ENCODE results near the gene PIK3C3.

PIK3C3 gene

GRCh38 chr18:42052122-42052708, 97.2 kb downstream of the PIK3C3 start:
- DNase-seq (ENCODE audit: low read depth): no peak

GRCh38 chr18:42053188-42053781, 98.3 kb downstream of the PIK3C3 start:
- peak; percentile 14 for DNase-seq (ENCODE audit: low read depth)
- no peak overlapping the region for H3K4me3 ChIP-seq (ENCODE audit: low read depth, low read length)

More at GRCh38 chr18:42052122-42052708, 97.2 kb downstream of the PIK3C3 start:
- H3K4me3 ChIP-seq (ENCODE audit: low read depth, low read length): no peak overlapping the region

- DNase-seq (ENCODE audit: low read depth): no peak
- H3K4me3 ChIP-seq (ENCODE audit: low read depth, low read length): no peak overlapping the region
These were observed 109.1 kb downstream of the PIK3C3 start for GRCh38 chr18:42064109-42064508.

- DNase-seq (ENCODE audit: low read depth): no peak
- no peak overlapping the region for H3K4me3 ChIP-seq (ENCODE audit: low read depth, low read length)
These were observed 112.5 kb downstream of the PIK3C3 start for GRCh38 chr18:42067518-42067917.

GRCh38 chr18:42068030-42068429, 113.0 kb downstream of the PIK3C3 start:
- no peak for DNase-seq (ENCODE audit: low read depth)
- no peak overlapping the region for H3K4me3 ChIP-seq (ENCODE audit: low read depth, low read length)

GRCh38 chr18:42069036-42069435, 114.0 kb downstream of the PIK3C3 start:
- no peak overlapping the region for H3K4me3 ChIP-seq (ENCODE audit: low read depth, low read length)
- DNase-seq (ENCODE audit: low read depth): no peak

- no peak overlapping the region for H3K4me3 ChIP-seq (ENCODE audit: low read depth, low read length)
- no peak for DNase-seq (ENCODE audit: low read depth)
These were observed 117.4 kb downstream of the PIK3C3 start for GRCh38 chr18:42072407-42072806.

- no peak overlapping the region for H3K4me3 ChIP-seq (ENCODE audit: low read depth, low read length)
- DNase-seq (ENCODE audit: low read depth): no peak
These were observed 119.7 kb downstream of the PIK3C3 start for GRCh38 chr18:42074704-42075103.

GRCh38 chr18:42078711-42079110, 123.7 kb downstream of the PIK3C3 start:
- no peak overlapping the region for H3K4me3 ChIP-seq (ENCODE audit: low read depth, low read length)
- peak; percentile 7 for DNase-seq (ENCODE audit: low read depth)

GRCh38 chr18:42080340-42080739, 125.3 kb downstream of the PIK3C3 start:
- no peak overlapping the region for H3K4me3 ChIP-seq (ENCODE audit: low read depth, low read length)
- no peak for DNase-seq (ENCODE audit: low read depth)

- DNase-seq (ENCODE audit: low read depth): no peak
- no peak overlapping the region for H3K4me3 ChIP-seq (ENCODE audit: low read depth, low read length)
These were observed 127.6 kb downstream of the PIK3C3 start for GRCh38 chr18:42082415-42083234.

- no peak for DNase-seq (ENCODE audit: low read depth)
These were observed 131.3 kb downstream of the PIK3C3 start for GRCh38 chr18:42086288-42086687.

GRCh38 chr18:42087235-42087634, 132.2 kb downstream of the PIK3C3 start:
- DNase-seq (ENCODE audit: low read depth): no peak
- no peak overlapping the region for H3K4me3 ChIP-seq (ENCODE audit: low read depth, low read length)

More at GRCh38 chr18:42086288-42086687, 131.3 kb downstream of the PIK3C3 start:
- no peak overlapping the region for H3K4me3 ChIP-seq (ENCODE audit: low read depth, low read length)

- no peak overlapping the region for H3K4me3 ChIP-seq (ENCODE audit: low read depth, low read length)
- no peak for DNase-seq (ENCODE audit: low read depth)
These were observed 132.8 kb downstream of the PIK3C3 start for GRCh38 chr18:42087876-42088275.

- DNase-seq (ENCODE audit: low read depth): no peak
- no peak overlapping the region for H3K4me3 ChIP-seq (ENCODE audit: low read depth, low read length)
These were observed 137.8 kb downstream of the PIK3C3 start for GRCh38 chr18:42092848-42093247.

- H3K4me3 ChIP-seq (ENCODE audit: low read depth, low read length): no peak overlapping the region
- no peak for DNase-seq (ENCODE audit: low read depth)
These were observed 139.8 kb downstream of the PIK3C3 start for GRCh38 chr18:42094875-42095274.

- DNase-seq (ENCODE audit: low read depth): no peak
These were observed 140.8 kb downstream of the PIK3C3 start for GRCh38 chr18:42095732-42096377.

GRCh38 chr18:42100248-42100647, 145.2 kb downstream of the PIK3C3 start:
- no peak overlapping the region for H3K4me3 ChIP-seq (ENCODE audit: low read depth, low read length)
- no peak for DNase-seq (ENCODE audit: low read depth)

More at GRCh38 chr18:42095732-42096377, 140.8 kb downstream of the PIK3C3 start:
- H3K4me3 ChIP-seq (ENCODE audit: low read depth, low read length): no peak overlapping the region

GRCh38 chr18:42100911-42101310, 145.9 kb downstream of the PIK3C3 start:
- no peak overlapping the region for H3K4me3 ChIP-seq (ENCODE audit: low read depth, low read length)
- no peak for DNase-seq (ENCODE audit: low read depth)

- no peak for DNase-seq (ENCODE audit: low read depth)
- H3K4me3 ChIP-seq (ENCODE audit: low read depth, low read length): no peak overlapping the region
These were observed 150.4 kb downstream of the PIK3C3 start for GRCh38 chr18:42105394-42105793.
